Adrenal gland (tissue), 5 donors: ENCODE data around the gene CAMSAP1.

ENCODE experiments used
- POLR2A ChIP-seq, 2 donors: fragments of 450-650 bp; IDR thresholded peaks; one replicate each; pipeline ENCODE4 v1.6.1; 2017; ENCODE audit warnings: antibody characterized with exemption in 2 of 2, mild to moderate bottlenecking in 2 of 2, moderate library complexity in 1 of 2
- TF ChIP-seq, protein P1 (sequence below), 6 experiments: fragments of 450-650 bp in 4 of 6; fragments of 200-600 bp in 2 of 6; sonication (generic) in 1 of 6; IDR thresholded peaks; 1 replicate in 5 of 6; 2 replicates in 1 of 6; pipeline versions ENCODE4 v1.5.1 to v1.8.0; 2016 to 2021; ENCODE audit warnings: antibody characterized with exemption in 6 of 6, mild to moderate bottlenecking in 2 of 6, moderate library complexity in 1 of 6
- donor health status: DM: no; HTN: no; CAD: no.

DNA sequence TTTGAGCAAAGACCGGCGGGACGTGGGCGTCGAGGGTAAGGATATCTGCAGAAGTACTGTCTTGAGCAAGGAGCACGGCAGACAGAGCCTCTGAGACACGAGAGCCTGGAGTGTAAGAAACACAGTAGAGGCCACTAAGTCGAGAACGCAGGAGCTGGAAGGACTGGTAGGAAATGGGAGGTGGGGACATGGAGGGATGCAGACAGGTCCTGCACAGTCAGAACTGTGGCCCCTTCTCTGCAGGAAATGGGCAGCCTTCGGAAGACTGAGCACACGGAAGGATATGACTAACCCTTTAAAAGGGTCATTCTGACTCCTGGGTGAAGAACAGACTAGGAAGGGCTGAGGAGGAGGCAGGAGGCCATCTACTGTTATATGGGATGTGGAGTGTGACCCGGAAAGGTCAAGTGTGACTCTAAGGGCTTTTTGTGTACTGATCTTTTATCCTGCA, 1.4 kb upstream of the CAMSAP1 start:
- TF ChIP-seq, protein P1, sequence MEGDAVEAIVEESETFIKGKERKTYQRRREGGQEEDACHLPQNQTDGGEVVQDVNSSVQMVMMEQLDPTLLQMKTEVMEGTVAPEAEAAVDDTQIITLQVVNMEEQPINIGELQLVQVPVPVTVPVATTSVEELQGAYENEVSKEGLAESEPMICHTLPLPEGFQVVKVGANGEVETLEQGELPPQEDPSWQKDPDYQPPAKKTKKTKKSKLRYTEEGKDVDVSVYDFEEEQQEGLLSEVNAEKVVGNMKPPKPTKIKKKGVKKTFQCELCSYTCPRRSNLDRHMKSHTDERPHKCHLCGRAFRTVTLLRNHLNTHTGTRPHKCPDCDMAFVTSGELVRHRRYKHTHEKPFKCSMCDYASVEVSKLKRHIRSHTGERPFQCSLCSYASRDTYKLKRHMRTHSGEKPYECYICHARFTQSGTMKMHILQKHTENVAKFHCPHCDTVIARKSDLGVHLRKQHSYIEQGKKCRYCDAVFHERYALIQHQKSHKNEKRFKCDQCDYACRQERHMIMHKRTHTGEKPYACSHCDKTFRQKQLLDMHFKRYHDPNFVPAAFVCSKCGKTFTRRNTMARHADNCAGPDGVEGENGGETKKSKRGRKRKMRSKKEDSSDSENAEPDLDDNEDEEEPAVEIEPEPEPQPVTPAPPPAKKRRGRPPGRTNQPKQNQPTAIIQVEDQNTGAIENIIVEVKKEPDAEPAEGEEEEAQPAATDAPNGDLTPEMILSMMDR (IDR thresholded peaks at IDR 0.05) = no peak
- no peak for TF ChIP-seq POLR2A (IDR thresholded peaks at IDR 0.05)
